HepG2 (cell line): ENCODE results near the gene RCE1. TPM values are rescaled to one million over a fixed set of nuclear protein-coding genes. Genes with fewer than 3 reads are reported as not detected.

Source experiments
- ARID3A ChIP-seq: IDR thresholded peaks from 2 replicates; pipeline ENCODE4 v1.6.1; 2012; ENCODE audit warnings: low read depth, low read length, improper control_type of control experiment
- DR1 ChIP-seq: sonication (generic); formaldehyde crosslinking; IDR thresholded peaks from 2 replicates; pipeline ENCODE4 v1.8.0; 2021; ENCODE audit warnings: mild to moderate bottlenecking, missing genetic modification reagents, inconsistent platforms
- EHMT2 ChIP-seq: fragments of 200-600 bp; sonication (generic); IDR thresholded peaks from 2 replicates; pipeline ENCODE4 v1.7.0; 2017; ENCODE audit warnings: antibody characterized with exemption, low read depth, low read length, borderline replicate concordance
- FOXO1 ChIP-seq: sonication (generic); formaldehyde crosslinking; IDR thresholded peaks from 2 replicates; pipeline ENCODE4 v1.4.0; 2020; ENCODE audit warnings: missing genetic modification reagents
- IKZF4 ChIP-seq: sonication (generic); formaldehyde crosslinking; IDR thresholded peaks from 2 replicates; pipeline ENCODE4 v1.5.1; 2020; ENCODE audit warnings: borderline replicate concordance, mild to moderate bottlenecking, low read depth, missing genetic modification reagents; ENCODE audit errors: not compliant biosample characterization
- KDM3A ChIP-seq: IDR thresholded peaks from 2 replicates; pipeline ENCODE4 v1.6.1; 2018; ENCODE audit warnings: low read depth, missing compliant biosample characterization
- KIAA2018 ChIP-seq: sonication (generic); formaldehyde crosslinking; IDR thresholded peaks from 2 replicates; pipeline ENCODE4 v1.5.0; 2020; ENCODE audit warnings: mild to moderate bottlenecking, missing genetic modification reagents, borderline replicate concordance
- NFRKB ChIP-seq: fragments of 450-650 bp; IDR thresholded peaks from 2 replicates; pipeline ENCODE4 v1.6.1; 2017
- NKX3-1 ChIP-seq: sonication (generic); formaldehyde crosslinking; IDR thresholded peaks from 2 replicates; pipeline ENCODE4 v1.5.0; 2020; ENCODE audit warnings: missing genetic modification reagents
- PRPF4 ChIP-seq: fragments of 200-400 bp; formaldehyde crosslinking; IDR thresholded peaks from 2 replicates; pipeline ENCODE4 v1.6.1; 2016; ENCODE audit warnings: low read length, low read depth; ENCODE audit not compliant: poor library complexity, severe bottlenecking
- THRA ChIP-seq: sonication (generic); formaldehyde crosslinking; IDR thresholded peaks from 2 replicates; pipeline ENCODE4 v1.4.0; 2020; ENCODE audit warnings: missing genetic modification reagents, borderline replicate concordance
- ZBTB1 ChIP-seq: sonication (generic); formaldehyde crosslinking; IDR thresholded peaks from 2 replicates; pipeline ENCODE4 v1.4.0; 2020; ENCODE audit warnings: missing genetic modification reagents, borderline replicate concordance
- ZNF468 ChIP-seq: sonication (generic); formaldehyde crosslinking; IDR thresholded peaks from 2 replicates; pipeline ENCODE4 v1.8.0; 2022; ENCODE audit warnings: mild to moderate bottlenecking, moderate library complexity, missing genetic modification reagents
- ZNF513 ChIP-seq: sonication (generic); formaldehyde crosslinking; conservative IDR thresholded peaks from 2 replicates; pipeline ENCODE4 v1.5.0; 2020; ENCODE audit warnings: missing genetic modification reagents
- ZNF619 ChIP-seq: sonication (generic); formaldehyde crosslinking; IDR thresholded peaks from 2 replicates; pipeline ENCODE4 v1.4.0; 2020; ENCODE audit warnings: mild to moderate bottlenecking, missing genetic modification reagents
- ZSCAN21 ChIP-seq: sonication (generic); formaldehyde crosslinking; IDR thresholded peaks from 2 replicates; pipeline ENCODE4 v1.8.0; 2022; ENCODE audit warnings: mild to moderate bottlenecking, missing genetic modification reagents, moderate library complexity, borderline replicate concordance
- polyA plus RNA-seq, 8 experiments: library from polyadenylated mRNA; depleted of rRNA in 3 of 8; stranded (reverse) in 7 of 8; unstranded in 1 of 8; fragments of >200 nt; fragmentation: Illumina TruSeq in 4 of 8; extraction: Trizol in 4 of 8; gene quantifications; 2 replicates each; pipeline versions ENCODE4 v1.2.1 to v1.2.3, GENCODE V29; 2011 to 2016; ENCODE audit warnings: low read depth in 4 of 8, missing spikeins in 1 of 8, mixed read lengths in 1 of 8; ENCODE audit not compliant: insufficient read depth in 1 of 8
- total RNA-seq, 5 experiments: library from RNA; depleted of rRNA; stranded (reverse); fragments of >200 nt; fragmentation: Illumina TruSeq; extraction: Trizol; gene quantifications; 2 replicates each; pipeline ENCODE4 v1.2.3, GENCODE V29; 2016; ENCODE audit warnings: low read depth in 1 of 5

RCE1 gene
- total and polyA plus RNA-seq, 2 of the 13 experiments (the other 11 are each of a cell fraction or from before 2014, with no cell fraction given): 22.2 to 22.4 TPM

- TF ChIP-seq KIAA2018 (CRISPR knock-in tag): no peak
- TF ChIP-seq NFRKB: no peak
- no peak for TF ChIP-seq ARID3A
- no peak; the same call in 1 of the 2 replicates for TF ChIP-seq FOXO1 (CRISPR knock-in tag)
- no peak for TF ChIP-seq ZBTB1
- no peak for TF ChIP-seq ZNF513 (CRISPR knock-in tag)
- no peak for TF ChIP-seq THRA (CRISPR knock-in tag)
- 0 out of 2 replicates have a peak, but pooled peaks have one; percentile 37 for TF ChIP-seq KDM3A
- TF ChIP-seq NKX3-1 (CRISPR knock-in tag): no peak
- TF ChIP-seq ZSCAN21 (CRISPR knock-in tag): 0 out of 2 replicates have a peak, but pooled peaks have one; percentile 29
- TF ChIP-seq ZNF468 (CRISPR knock-in tag): no peak
- TF ChIP-seq EHMT2: no peak
- no peak for TF ChIP-seq DR1
- no peak for TF ChIP-seq IKZF4 (CRISPR knock-in tag)
- no peak for TF ChIP-seq ZNF619 (CRISPR knock-in tag)
- no peak for TF ChIP-seq PRPF4
Measured at GRCh38 chr11:66891851-66892660, 48.8 kb downstream of the RCE1 start (continued).
